K562 (cell line): ENCODE measurements around the gene CRKL. TPM values are rescaled to one million over a fixed set of nuclear protein-coding genes. Genes with fewer than 3 reads are reported as not detected.

Experiments
- CHCHD3 ChIP-seq: fragments of 250-450 bp; sonication (Bioruptor Pico); IDR thresholded peaks from 2 replicates; pipeline ENCODE4 v2.1.2; 2022; ENCODE audit warnings: mild to moderate bottlenecking
- FOXP1 ChIP-seq: sonication (generic); formaldehyde crosslinking; IDR thresholded peaks from 2 replicates; pipeline ENCODE4 v1.8.0; 2022; ENCODE audit warnings: mild to moderate bottlenecking, missing genetic modification reagents
- NFXL1 ChIP-seq: fragments of 450-650 bp; formaldehyde crosslinking; IDR thresholded peaks from 2 replicates; pipeline ENCODE4 v1.4.0; 2021; ENCODE audit warnings: mild to moderate bottlenecking
- NONO ChIP-seq, 2 experiments: fragments of 200-400 bp in 1 of 2; fragments of 450-650 bp in 1 of 2; formaldehyde crosslinking in 1 of 2; IDR thresholded peaks; 2 replicates each; pipeline ENCODE4 v1.6.1; 2017; ENCODE audit warnings: low read depth in 2 of 2, mild to moderate bottlenecking in 2 of 2, moderate library complexity in 2 of 2, low read length in 1 of 2
- RBBP5 ChIP-seq: fragments of 200-600 bp; sonication (generic); IDR thresholded peaks from 2 replicates; pipeline ENCODE4 v1.6.1; 2012; ENCODE audit warnings: borderline replicate concordance, mild to moderate bottlenecking, low read length, control low read depth, inconsistent platforms; ENCODE audit not compliant: insufficient read depth, poor library complexity, severe bottlenecking
- SETDB1 ChIP-seq: IDR thresholded peaks from one replicate; pipeline ENCODE4 v1.6.1; 2012; ENCODE audit warnings: low read length, control low read depth, inconsistent platforms
- ZNF121 ChIP-seq: sonication (generic); formaldehyde crosslinking; conservative IDR thresholded peaks from 2 replicates; pipeline ENCODE4 v1.8.0; 2022; ENCODE audit warnings: missing genetic modification reagents
- ZNF274 ChIP-seq: IDR thresholded peaks from 2 replicates; pipeline ENCODE4 v1.6.1; 2011; ENCODE audit warnings: low read depth, mild to moderate bottlenecking, low read length, moderate library complexity, borderline replicate concordance
- ZNF311 ChIP-seq: fragments of 250-450 bp; sonication (Bioruptor Pico); IDR thresholded peaks from 2 replicates; pipeline ENCODE4 v1.4.0; 2020; ENCODE audit warnings: mild to moderate bottlenecking, moderate library complexity
- ZNF408 ChIP-seq: fragments of 250-450 bp; sonication (Bioruptor Pico); IDR thresholded peaks from 2 replicates; pipeline ENCODE4 v1.4.0; 2020; ENCODE audit warnings: low read depth, mild to moderate bottlenecking, moderate library complexity
- ZNF764 ChIP-seq: fragments of 250-450 bp; sonication (Bioruptor Pico); IDR thresholded peaks from 2 replicates; pipeline ENCODE4 v1.4.0; 2020; ENCODE audit warnings: low read depth, mild to moderate bottlenecking, moderate library complexity
- polyA plus RNA-seq, 8 experiments: library from polyadenylated mRNA; depleted of rRNA in 4 of 8; stranded (reverse) in 5 of 8; unstranded in 3 of 8; fragments of >200 nt; fragmentation: Nextera tagmentation in 2 of 8; fragmentation: Illumina TruSeq in 1 of 8; extraction: Ambion mirVana in 2 of 8; extraction: Trizol in 1 of 8; gene quantifications; 2 replicates each; pipeline versions ENCODE4 v1.2.1 to v1.2.3, GENCODE V29; 2011 to 2014; ENCODE audit warnings: inconsistent platforms in 1 of 8, missing spikeins in 1 of 8
- total RNA-seq, 7 experiments: library from RNA; depleted of rRNA in 6 of 7; stranded (reverse); fragments of >200 nt in 6 of 7; fragmentation: Illumina TruSeq in 2 of 7; extraction: Trizol in 2 of 7; gene quantifications; 2 replicates each; pipeline versions ENCODE4 v1.2.1 to v1.2.3, GENCODE V29; 2011 to 2021; ENCODE audit warnings: low replicate concordance in 1 of 7
- TF ChIP-seq, protein P1 (sequence below): fragments of 250-450 bp; sonication (Bioruptor Pico); IDR thresholded peaks from 2 replicates; pipeline ENCODE4 v1.6.1; 2021; ENCODE audit warnings: mild to moderate bottlenecking
- TF ChIP-seq, protein P2 (sequence below): fragments of 250-450 bp; sonication (Bioruptor Pico); IDR thresholded peaks from 2 replicates; pipeline ENCODE4 v1.5.1; 2021; ENCODE audit warnings: mild to moderate bottlenecking
- TF ChIP-seq, protein P3 (sequence below), 3 experiments: fragments of 200-800 bp in 1 of 3; fragments of 250-450 bp in 1 of 3; fragments of 450-650 bp in 1 of 3; sonication (Bioruptor Pico) in 1 of 3; sonication (Bioruptor generic) in 1 of 3; formaldehyde crosslinking in 1 of 3; IDR thresholded peaks; 2 replicates each; pipeline versions ENCODE4 v1.6.1 to v1.8.0; 2016 to 2022; ENCODE audit warnings: mild to moderate bottlenecking in 2 of 3, missing genetic modification characterization in 2 of 3, missing compliant biosample characterization in 1 of 3, moderate library complexity in 1 of 3
- TF ChIP-seq, protein P4 (sequence below): fragments of 250-450 bp; sonication (Bioruptor Pico); IDR thresholded peaks from 2 replicates; pipeline ENCODE4 v1.4.0; 2020; ENCODE audit warnings: borderline replicate concordance

Gene CRKL
- total and polyA plus RNA-seq, 9 of the 15 experiments (the other 6 are each of a cell fraction or from before 2014, with no cell fraction given): 100 to 263 (median 124) TPM

DNA sequence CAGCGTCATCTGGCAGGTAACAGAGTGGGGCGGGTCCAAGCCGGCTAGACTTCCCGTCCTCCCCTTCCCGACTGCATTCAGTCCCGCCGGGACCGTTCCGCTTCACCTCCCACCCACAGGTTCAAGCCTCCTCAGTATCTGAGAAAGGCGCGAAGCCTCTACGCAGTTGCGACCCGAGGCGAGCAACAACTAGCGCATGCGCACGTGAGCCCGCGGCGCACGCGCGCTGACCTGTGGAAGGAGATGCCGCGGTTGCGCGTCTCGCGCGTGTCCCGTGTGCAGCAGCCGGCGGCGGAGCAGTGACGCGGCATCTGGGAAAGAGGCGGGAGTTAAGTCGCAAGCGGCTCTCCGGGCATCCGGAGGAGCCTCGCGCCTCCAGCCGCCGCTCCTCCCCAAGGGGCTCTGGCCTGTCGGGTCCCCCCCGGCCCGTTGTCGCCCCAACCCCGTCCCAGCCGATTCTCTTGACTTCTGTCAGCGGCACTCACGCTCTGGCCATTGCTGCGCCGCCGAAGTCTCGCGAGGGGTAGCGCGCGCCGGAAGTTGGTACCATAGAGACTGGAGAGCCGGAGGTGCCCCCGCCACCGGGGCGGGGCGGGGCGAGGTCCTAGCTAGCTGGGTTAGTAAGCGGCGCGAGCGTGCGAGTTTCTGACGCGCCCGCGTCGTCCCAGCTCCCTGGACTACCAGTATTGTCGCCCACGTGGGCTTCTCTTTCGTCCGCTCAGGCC is 84.6 kb downstream of the CRKL start, which contains the start of gene THAP7 (continued):
- TF ChIP-seq NONO (IDR thresholded peaks at IDR 0.05; ENCODE audit: low read depth in 2 of 2, low read length in 1 of 2) (no peak), FOXP1 (CRISPR knock-in tag) (no peak), NFXL1 (peak; percentile 65), SETDB1 (peak; percentile 99), ZNF764 (CRISPR knock-in tag) (peak; percentile 80), ZNF274 (peak; percentile 69; the same call in 1 of the 2 replicates), RBBP5 (peak; percentile 97), ZNF121 (CRISPR knock-in tag) (no peak), ZNF311 (CRISPR knock-in tag) (peak; percentile 53; the same call in 1 of the 2 replicates), CHCHD3 (CRISPR knock-in tag) (peak; percentile 95), ZNF408 (CRISPR knock-in tag) (peak; percentile 56; the same call in 1 of the 2 replicates)
- TF ChIP-seq, protein P1, sequence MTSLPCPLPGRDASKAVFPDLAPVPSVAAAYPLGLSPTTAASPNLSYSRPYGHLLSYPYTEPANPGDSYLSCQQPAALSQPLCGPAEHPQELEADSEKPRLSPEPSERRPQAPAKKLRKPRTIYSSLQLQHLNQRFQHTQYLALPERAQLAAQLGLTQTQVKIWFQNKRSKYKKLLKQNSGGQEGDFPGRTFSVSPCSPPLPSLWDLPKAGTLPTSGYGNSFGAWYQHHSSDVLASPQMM (CRISPR knock-in tag): no peak
- TF ChIP-seq, protein P2, sequence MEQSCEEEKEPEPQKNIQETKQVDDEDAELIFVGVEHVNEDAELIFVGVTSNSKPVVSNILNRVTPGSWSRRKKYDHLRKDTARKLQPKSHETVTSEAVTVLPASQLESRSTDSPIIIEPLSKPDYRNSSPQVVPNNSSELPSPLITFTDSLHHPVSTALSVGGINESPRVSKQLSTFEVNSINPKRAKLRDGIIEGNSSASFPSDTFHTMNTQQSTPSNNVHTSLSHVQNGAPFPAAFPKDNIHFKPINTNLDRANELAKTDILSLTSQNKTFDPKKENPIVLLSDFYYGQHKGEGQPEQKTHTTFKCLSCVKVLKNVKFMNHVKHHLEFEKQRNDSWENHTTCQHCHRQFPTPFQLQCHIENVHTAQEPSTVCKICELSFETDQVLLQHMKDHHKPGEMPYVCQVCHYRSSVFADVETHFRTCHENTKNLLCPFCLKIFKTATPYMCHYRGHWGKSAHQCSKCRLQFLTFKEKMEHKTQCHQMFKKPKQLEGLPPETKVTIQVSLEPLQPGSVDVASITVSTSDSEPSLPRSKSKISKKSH: no peak
- TF ChIP-seq, protein P3, sequence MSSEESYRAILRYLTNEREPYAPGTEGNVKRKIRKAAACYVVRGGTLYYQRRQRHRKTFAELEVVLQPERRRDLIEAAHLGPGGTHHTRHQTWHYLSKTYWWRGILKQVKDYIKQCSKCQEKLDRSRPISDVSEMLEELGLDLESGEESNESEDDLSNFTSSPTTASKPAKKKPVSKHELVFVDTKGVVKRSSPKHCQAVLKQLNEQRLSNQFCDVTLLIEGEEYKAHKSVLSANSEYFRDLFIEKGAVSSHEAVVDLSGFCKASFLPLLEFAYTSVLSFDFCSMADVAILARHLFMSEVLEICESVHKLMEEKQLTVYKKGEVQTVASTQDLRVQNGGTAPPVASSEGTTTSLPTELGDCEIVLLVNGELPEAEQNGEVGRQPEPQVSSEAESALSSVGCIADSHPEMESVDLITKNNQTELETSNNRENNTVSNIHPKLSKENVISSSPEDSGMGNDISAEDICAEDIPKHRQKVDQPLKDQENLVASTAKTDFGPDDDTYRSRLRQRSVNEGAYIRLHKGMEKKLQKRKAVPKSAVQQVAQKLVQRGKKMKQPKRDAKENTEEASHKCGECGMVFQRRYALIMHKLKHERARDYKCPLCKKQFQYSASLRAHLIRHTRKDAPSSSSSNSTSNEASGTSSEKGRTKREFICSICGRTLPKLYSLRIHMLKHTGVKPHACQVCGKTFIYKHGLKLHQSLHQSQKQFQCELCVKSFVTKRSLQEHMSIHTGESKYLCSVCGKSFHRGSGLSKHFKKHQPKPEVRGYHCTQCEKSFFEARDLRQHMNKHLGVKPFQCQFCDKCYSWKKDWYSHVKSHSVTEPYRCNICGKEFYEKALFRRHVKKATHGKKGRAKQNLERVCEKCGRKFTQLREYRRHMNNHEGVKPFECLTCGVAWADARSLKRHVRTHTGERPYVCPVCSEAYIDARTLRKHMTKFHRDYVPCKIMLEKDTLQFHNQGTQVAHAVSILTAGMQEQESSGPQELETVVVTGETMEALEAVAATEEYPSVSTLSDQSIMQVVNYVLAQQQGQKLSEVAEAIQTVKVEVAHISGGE (CRISPR knock-in tag; IDR thresholded peaks at IDR 0.05): peak in 1 of 3 experiments; percentile 61; a peak in 2 of 6 replicates
- TF ChIP-seq, protein P4, sequence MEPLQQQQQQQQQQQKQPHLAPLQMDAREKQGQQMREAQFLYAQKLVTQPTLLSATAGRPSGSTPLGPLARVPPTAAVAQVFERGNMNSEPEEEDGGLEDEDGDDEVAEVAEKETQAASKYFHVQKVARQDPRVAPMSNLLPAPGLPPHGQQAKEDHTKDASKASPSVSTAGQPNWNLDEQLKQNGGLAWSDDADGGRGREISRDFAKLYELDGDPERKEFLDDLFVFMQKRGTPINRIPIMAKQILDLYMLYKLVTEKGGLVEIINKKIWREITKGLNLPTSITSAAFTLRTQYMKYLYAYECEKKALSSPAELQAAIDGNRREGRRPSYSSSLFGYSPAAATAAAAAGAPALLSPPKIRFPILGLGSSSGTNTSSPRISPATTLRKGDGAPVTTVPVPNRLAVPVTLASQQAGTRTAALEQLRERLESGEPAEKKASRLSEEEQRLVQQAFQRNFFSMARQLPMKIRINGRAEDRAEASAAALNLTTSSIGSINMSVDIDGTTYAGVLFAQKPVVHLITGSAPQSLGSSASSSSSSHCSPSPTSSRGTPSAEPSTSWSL (CRISPR knock-in tag): peak; percentile 96
